ENCODE data around the gene TXNDC5.
"Not testable (repeated sequence)": the region's sequence is repeated elsewhere in the genome, so short reads cannot be mapped to it uniquely, and the experiment has no call there.

TXNDC5 gene

GRCh38 chr6:7905416-7905815 is 5.2 kb downstream of the TXNDC5 start:
- no peak for DNase-seq (ENCODE audit: low spot score in 2 of 2)
- peaks cover 65% of the 10 kb centered on the region for H3K36me3 Mint-ChIP-seq
- no peaks in the 10 kb centered on the region for H3K9me3 Mint-ChIP-seq
- peaks cover 25% of the 10 kb centered on the region for H3K4me1 Mint-ChIP-seq
- ATAC-seq = no peak
- no peak overlapping the region for H3K4me3 Mint-ChIP-seq
- peak overlapping the region; percentile 81 for H3K27ac Mint-ChIP-seq

GRCh38 chr6:7904654-7905319 is 5.8 kb downstream of the TXNDC5 start:
- no peaks in the 10 kb centered on the region for H3K9me3 Mint-ChIP-seq
- no peak for ATAC-seq
- H3K36me3 Mint-ChIP-seq = peaks cover 71% of the 10 kb centered on the region
- no peak overlapping the region for H3K4me3 Mint-ChIP-seq
- DNase-seq (ENCODE audit: low spot score in 2 of 2) = no peak
- H3K27ac Mint-ChIP-seq = peak overlapping the region; percentile 81
- peaks cover 25% of the 10 kb centered on the region for H3K4me1 Mint-ChIP-seq

- peaks cover 75% of the 10 kb centered on the region for H3K36me3 Mint-ChIP-seq
- no peak overlapping the region for H3K4me3 Mint-ChIP-seq
- H3K9me3 Mint-ChIP-seq = no peaks in the 10 kb centered on the region
- H3K27ac Mint-ChIP-seq = no peak overlapping the region
- no peak for DNase-seq (ENCODE audit: low spot score in 2 of 2)
- H3K4me1 Mint-ChIP-seq = peaks cover 18% of the 10 kb centered on the region
- ATAC-seq = no peak
These were observed 6.9 kb downstream of the TXNDC5 start for GRCh38 chr6:7903673-7904072.

GRCh38 chr6:7902867-7903266 is 7.7 kb downstream of the TXNDC5 start:
- no peaks in the 10 kb centered on the region for H3K9me3 Mint-ChIP-seq
- peaks cover 17% of the 10 kb centered on the region for H3K4me1 Mint-ChIP-seq
- H3K4me3 Mint-ChIP-seq = no peak overlapping the region
- no peak for DNase-seq (ENCODE audit: low spot score in 2 of 2)
- no peak overlapping the region for H3K27ac Mint-ChIP-seq
- peaks cover 78% of the 10 kb centered on the region for H3K36me3 Mint-ChIP-seq
- ATAC-seq = no peak

GRCh38 chr6:7902221-7902620 is 8.4 kb downstream of the TXNDC5 start:
- Mint-ChIP-seq H3K4me1 (peaks cover 12% of the 10 kb centered on the region), H3K9me3 (no peaks in the 10 kb centered on the region), H3K36me3 (peaks cover 80% of the 10 kb centered on the region), H3K27ac (no peak overlapping the region), H3K4me3 (no peak overlapping the region)
- DNase-seq (ENCODE audit: low spot score in 2 of 2) (no peak), ATAC-seq (no peak)

GRCh38 chr6:7901780-7902179 is 8.8 kb downstream of the TXNDC5 start:
- DNase-seq (ENCODE audit: low spot score in 2 of 2) (no peak), ATAC-seq (no peak)
- Mint-ChIP-seq H3K27ac (no peak overlapping the region), H3K4me1 (peaks cover 12% of the 10 kb centered on the region), H3K9me3 (no peaks in the 10 kb centered on the region), H3K4me3 (no peak overlapping the region), H3K36me3 (peaks cover 84% of the 10 kb centered on the region)

GRCh38 chr6:7901056-7901455 is 9.5 kb downstream of the TXNDC5 start:
- peaks cover 91% of the 10 kb centered on the region for H3K36me3 Mint-ChIP-seq
- no peak for ATAC-seq
- DNase-seq (ENCODE audit: low spot score in 2 of 2) = no peak
- H3K4me1 Mint-ChIP-seq = peaks cover 12% of the 10 kb centered on the region
- H3K27ac Mint-ChIP-seq = no peak overlapping the region
- H3K4me3 Mint-ChIP-seq = no peak overlapping the region
- H3K9me3 Mint-ChIP-seq = no peaks in the 10 kb centered on the region

- H3K36me3 Mint-ChIP-seq = peaks cover 95% of the 10 kb centered on the region
- no peak for ATAC-seq
These were observed 10.0 kb downstream of the TXNDC5 start for GRCh38 chr6:7900621-7901020.

GRCh38 chr6:7899889-7900213 is 10.7 kb downstream of the TXNDC5 start:
- Mint-ChIP-seq H3K9me3 (no peaks in the 10 kb centered on the region), H3K4me1 (peaks cover 6% of the 10 kb centered on the region), H3K27ac (no peak overlapping the region), H3K4me3 (no peak overlapping the region), H3K36me3 (peaks cover 97% of the 10 kb centered on the region)
- ATAC-seq (no peak), DNase-seq (ENCODE audit: low spot score in 2 of 2) (no peak)

More at GRCh38 chr6:7900621-7901020, 10.0 kb downstream of the TXNDC5 start:
- Mint-ChIP-seq H3K27ac (no peak overlapping the region), H3K4me3 (no peak overlapping the region), H3K4me1 (peaks cover 12% of the 10 kb centered on the region), H3K9me3 (no peaks in the 10 kb centered on the region)
- no peak for DNase-seq (ENCODE audit: low spot score in 2 of 2)

- peak; percentile 56 for ATAC-seq
These were observed 11.3 kb downstream of the TXNDC5 start for GRCh38 chr6:7899101-7899888.

GRCh38 chr6:7898193-7898586 is 12.4 kb downstream of the TXNDC5 start:
- DNase-seq (ENCODE audit: low spot score in 2 of 2); H3K4me3 Mint-ChIP-seq; ATAC-seq; H3K9me3 Mint-ChIP-seq; H3K4me1 Mint-ChIP-seq; H3K27ac Mint-ChIP-seq: not testable (repeated sequence)
- peaks cover 97% of the 10 kb centered on the region for H3K36me3 Mint-ChIP-seq

More at GRCh38 chr6:7899101-7899888, 11.3 kb downstream of the TXNDC5 start:
- Mint-ChIP-seq H3K9me3 (no peaks in the 10 kb centered on the region), H3K4me1 (no peaks in the 10 kb centered on the region), H3K36me3 (peaks cover 97% of the 10 kb centered on the region), H3K4me3 (no peak overlapping the region), H3K27ac (no peak overlapping the region)
- DNase-seq (ENCODE audit: low spot score in 2 of 2) = no peak

GRCh38 chr6:7897461-7898192 is 13.0 kb downstream of the TXNDC5 start:
- Mint-ChIP-seq H3K9me3 (no peaks in the 10 kb centered on the region), H3K4me1 (no peaks in the 10 kb centered on the region), H3K36me3 (peaks cover 97% of the 10 kb centered on the region), H3K27ac (no peak overlapping the region), H3K4me3 (no peak overlapping the region)
- DNase-seq (ENCODE audit: low spot score in 2 of 2) (no peak), ATAC-seq (no peak)

- Mint-ChIP-seq H3K27ac (no peak overlapping the region), H3K9me3 (no peaks in the 10 kb centered on the region), H3K4me1 (no peaks in the 10 kb centered on the region), H3K4me3 (no peak overlapping the region), H3K36me3 (peaks cover 99% of the 10 kb centered on the region)
- DNase-seq (ENCODE audit: low spot score in 2 of 2) = no peak
- no peak for ATAC-seq
These were observed 14.1 kb downstream of the TXNDC5 start for GRCh38 chr6:7896465-7896987.

GRCh38 chr6:7895125-7895423 is 15.5 kb downstream of the TXNDC5 start:
- Mint-ChIP-seq H3K9me3 (no peaks in the 10 kb centered on the region), H3K4me3 (no peak overlapping the region), H3K4me1 (no peaks in the 10 kb centered on the region), H3K36me3 (peaks cover 99% of the 10 kb centered on the region), H3K27ac (no peak overlapping the region)
- ATAC-seq = no peak
- DNase-seq (ENCODE audit: low spot score in 2 of 2) = no peak

GRCh38 chr6:7894262-7895124 is 16.1 kb downstream of the TXNDC5 start:
- no peak for DNase-seq (ENCODE audit: low spot score in 2 of 2)
- H3K4me3 Mint-ChIP-seq = no peak overlapping the region
- H3K36me3 Mint-ChIP-seq = peaks cover 99% of the 10 kb centered on the region
- no peaks in the 10 kb centered on the region for H3K9me3 Mint-ChIP-seq
- no peaks in the 10 kb centered on the region for H3K4me1 Mint-ChIP-seq
- ATAC-seq = no peak
- H3K27ac Mint-ChIP-seq = no peak overlapping the region
